ENCODE results near the gene RNMT.

The RNMT gene

DNA sequence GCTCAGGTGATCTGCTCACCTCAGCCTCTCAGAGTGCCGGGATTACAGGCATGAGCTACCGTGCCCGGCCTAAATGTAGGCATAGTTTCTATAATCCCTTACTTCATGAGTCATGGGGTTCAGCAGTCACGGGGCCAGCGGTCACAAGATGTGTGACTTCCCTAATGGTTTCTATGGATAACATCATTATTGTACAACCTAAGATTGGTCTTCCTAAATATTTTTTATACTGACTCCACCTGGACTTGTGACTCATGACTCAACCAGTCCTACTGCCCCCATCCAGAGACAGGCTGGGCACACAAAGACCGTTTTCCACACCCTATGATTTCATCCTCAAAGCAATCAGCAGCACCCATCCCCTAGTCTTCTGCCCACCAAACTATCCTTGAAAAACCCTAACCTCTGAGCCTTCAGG, 16.1 kb upstream of the RNMT start:
- Histone ChIP-seq H3K36me3 (ENCODE audit: control insufficient read depth, insufficient read depth, low read length) (no peaks in the 10 kb centered on the region), H3K27ac (ENCODE audit: low read depth, low read length) (no peak overlapping the region), H3K9ac (ENCODE audit: low read depth, low read length) (no peak overlapping the region), H3K9me3 (ENCODE audit: control insufficient read depth, insufficient read depth, low read length) (peaks cover 9% of the 10 kb centered on the region), H3K4me1 (ENCODE audit: control insufficient read depth, insufficient read depth, low read length) (peaks cover 22% of the 10 kb centered on the region), H3K4me3 (ENCODE audit: low read depth, low read length) (no peak overlapping the region), H3K27me3 (ENCODE audit: control insufficient read depth, insufficient read depth, low read length) (no peaks in the 10 kb centered on the region)

DNA sequence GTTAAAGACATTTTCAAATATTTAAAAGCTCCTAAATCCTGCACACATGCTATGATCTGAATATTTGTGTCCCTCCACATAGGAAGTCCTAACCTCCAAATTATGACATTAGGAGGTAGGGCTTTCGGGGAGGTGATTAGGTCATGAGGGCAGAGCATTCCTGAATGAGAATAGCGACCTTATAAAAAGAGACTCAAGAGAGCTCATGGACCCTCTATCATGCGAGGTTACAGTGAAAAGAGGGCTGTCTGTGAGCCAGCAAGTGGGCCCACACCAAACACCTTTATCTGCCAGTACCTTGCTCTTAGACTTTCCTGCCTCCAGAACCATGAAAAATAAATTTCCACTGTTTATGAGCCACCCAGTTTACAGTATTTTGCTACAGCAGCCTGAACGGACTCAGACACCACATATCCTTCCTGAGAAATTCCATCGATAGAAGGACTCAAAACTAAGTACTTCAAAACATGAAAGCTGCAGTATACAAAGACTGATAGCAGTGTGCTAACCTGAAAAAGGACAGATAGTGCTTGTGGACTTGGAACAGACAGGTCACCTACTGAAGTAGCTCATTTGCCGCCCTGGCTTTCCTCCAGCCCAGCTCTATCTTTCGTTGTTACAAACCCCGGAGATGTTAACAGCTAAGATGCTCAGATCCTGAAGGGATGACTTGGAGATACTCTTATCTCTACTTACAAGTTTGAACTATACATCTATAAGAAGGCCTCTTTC, 13.9 kb upstream of the RNMT start:
- Histone ChIP-seq H3K4me3 (ENCODE audit: low read depth, low read length) (no peak overlapping the region; the same call in 1 of the 2 replicates), H3K27me3 (ENCODE audit: control insufficient read depth, insufficient read depth, low read length) (no peaks in the 10 kb centered on the region), H3K9ac (ENCODE audit: low read depth, low read length) (no peak overlapping the region), H3K9me3 (ENCODE audit: control insufficient read depth, insufficient read depth, low read length) (no peaks in the 10 kb centered on the region), H3K36me3 (ENCODE audit: control insufficient read depth, insufficient read depth, low read length) (no peaks in the 10 kb centered on the region), H3K27ac (ENCODE audit: low read depth, low read length) (peak overlapping the region; percentile 52), H3K4me1 (ENCODE audit: control insufficient read depth, insufficient read depth, low read length) (peaks cover 22% of the 10 kb centered on the region)

DNA sequence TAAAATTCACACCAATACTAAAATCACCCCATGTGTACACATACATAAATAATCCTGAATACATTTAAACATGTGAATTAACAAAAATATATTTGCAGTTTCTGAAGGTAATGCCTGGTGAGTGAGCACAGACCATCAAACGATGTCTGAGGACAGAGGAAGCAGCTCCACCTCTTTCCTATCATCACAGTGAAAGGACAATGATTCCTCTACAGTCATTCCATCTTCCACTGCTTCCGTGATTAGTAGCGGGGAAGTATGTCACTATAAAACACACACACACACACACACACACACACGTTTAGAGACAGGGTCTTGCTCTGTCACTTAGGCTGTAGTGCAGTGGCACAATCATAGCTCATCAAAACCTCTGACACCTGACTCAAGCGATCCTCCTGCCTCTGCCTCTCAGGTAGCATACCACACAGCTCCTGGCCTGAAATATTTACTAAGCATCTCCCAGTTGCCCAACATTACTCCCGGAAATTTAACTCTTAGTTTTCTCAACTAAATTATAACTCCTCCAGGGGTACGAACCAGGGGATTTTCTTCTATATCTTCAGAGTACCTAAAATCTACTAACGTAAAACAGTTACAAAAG, 12.9 kb upstream of the RNMT start:
- H3K4me3 ChIP-seq (ENCODE audit: low read depth, low read length) = no peak overlapping the region

DNA sequence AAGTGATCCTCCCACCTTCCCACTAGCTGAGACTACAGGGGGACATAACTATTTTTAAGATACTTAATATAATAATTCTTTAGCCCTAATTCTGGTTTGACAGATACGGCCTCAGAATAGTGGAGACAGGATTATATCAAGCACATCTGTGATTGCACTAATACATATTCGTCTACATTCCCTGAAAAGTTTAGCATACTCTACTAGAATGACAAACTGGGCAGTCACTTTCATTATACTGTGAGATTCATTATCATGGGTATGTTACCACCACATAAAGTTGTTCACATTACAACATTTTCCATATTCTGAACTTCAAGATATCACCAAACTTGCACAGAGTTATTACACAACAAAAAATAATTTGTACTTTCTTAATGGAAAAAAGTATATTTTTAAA, 11.1 kb upstream of the RNMT start:
- H3K4me3 ChIP-seq (ENCODE audit: low read depth, low read length) = no peak overlapping the region
- H3K36me3 ChIP-seq (ENCODE audit: control insufficient read depth, insufficient read depth, low read length) = no peaks in the 10 kb centered on the region
- no peak overlapping the region for H3K9ac ChIP-seq (ENCODE audit: low read depth, low read length)
- H3K9me3 ChIP-seq (ENCODE audit: control insufficient read depth, insufficient read depth, low read length) = no peaks in the 10 kb centered on the region
- H3K4me1 ChIP-seq (ENCODE audit: control insufficient read depth, insufficient read depth, low read length) = peaks cover 22% of the 10 kb centered on the region
- H3K27ac ChIP-seq (ENCODE audit: low read depth, low read length) = no peak overlapping the region
- H3K27me3 ChIP-seq (ENCODE audit: control insufficient read depth, insufficient read depth, low read length) = no peaks in the 10 kb centered on the region

More for the DNA sequence above, 12.9 kb upstream of the RNMT start:
- Histone ChIP-seq H3K9me3 (ENCODE audit: control insufficient read depth, insufficient read depth, low read length) (no peaks in the 10 kb centered on the region), H3K27ac (ENCODE audit: low read depth, low read length) (no peak overlapping the region), H3K36me3 (ENCODE audit: control insufficient read depth, insufficient read depth, low read length) (no peaks in the 10 kb centered on the region), H3K4me1 (ENCODE audit: control insufficient read depth, insufficient read depth, low read length) (peaks cover 22% of the 10 kb centered on the region), H3K9ac (ENCODE audit: low read depth, low read length) (no peak overlapping the region), H3K27me3 (ENCODE audit: control insufficient read depth, insufficient read depth, low read length) (no peaks in the 10 kb centered on the region)

DNA sequence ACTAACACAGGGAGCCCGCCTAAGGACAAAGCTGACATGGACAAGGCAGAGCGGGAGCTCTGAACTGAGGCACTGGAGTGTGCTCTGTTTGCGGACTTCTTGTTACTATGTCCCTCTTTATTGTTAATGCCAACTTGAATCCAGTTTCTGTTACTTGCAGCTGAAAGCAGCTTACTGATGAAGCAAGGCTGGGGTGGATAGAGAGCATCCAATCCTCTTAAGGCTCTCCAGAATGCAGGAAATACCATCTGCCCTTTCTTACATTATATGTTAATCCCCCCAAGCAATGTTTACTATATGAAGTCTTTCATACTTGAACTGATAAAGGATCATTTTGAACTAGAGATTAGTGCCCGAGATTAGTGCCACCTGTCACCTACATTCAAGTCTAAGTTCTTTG, 9.6 kb upstream of the RNMT start:
- Histone ChIP-seq H3K27ac (ENCODE audit: low read depth, low read length) (no peak overlapping the region), H3K36me3 (ENCODE audit: control insufficient read depth, insufficient read depth, low read length) (no peaks in the 10 kb centered on the region), H3K9ac (ENCODE audit: low read depth, low read length) (no peak overlapping the region), H3K4me1 (ENCODE audit: control insufficient read depth, insufficient read depth, low read length) (peaks cover 19% of the 10 kb centered on the region), H3K9me3 (ENCODE audit: control insufficient read depth, insufficient read depth, low read length) (no peaks in the 10 kb centered on the region), H3K27me3 (ENCODE audit: control insufficient read depth, insufficient read depth, low read length) (no peaks in the 10 kb centered on the region), H3K4me3 (ENCODE audit: low read depth, low read length) (no peak overlapping the region)

DNA sequence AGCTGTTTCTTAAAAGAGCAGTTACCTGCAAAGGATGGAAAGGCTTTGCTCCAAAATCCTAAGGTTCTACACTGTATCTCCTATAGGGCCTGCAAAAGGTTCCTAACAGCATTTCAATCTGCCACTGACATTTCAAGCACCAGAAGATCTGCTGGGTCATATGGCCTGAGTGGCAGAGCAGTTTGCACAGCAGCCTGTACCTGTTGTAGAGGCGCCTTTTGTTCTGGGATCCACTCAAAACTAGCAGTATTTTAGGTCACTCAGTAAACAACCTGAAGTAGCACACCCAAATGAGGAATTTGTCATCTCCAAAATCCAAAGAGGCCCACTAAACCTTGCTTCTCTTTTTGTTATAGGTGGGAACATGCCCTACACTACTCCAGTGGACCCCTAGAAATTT, 6.3 kb upstream of the RNMT start:
- no peaks in the 10 kb centered on the region for H3K36me3 ChIP-seq (ENCODE audit: control insufficient read depth, insufficient read depth, low read length)

DNA sequence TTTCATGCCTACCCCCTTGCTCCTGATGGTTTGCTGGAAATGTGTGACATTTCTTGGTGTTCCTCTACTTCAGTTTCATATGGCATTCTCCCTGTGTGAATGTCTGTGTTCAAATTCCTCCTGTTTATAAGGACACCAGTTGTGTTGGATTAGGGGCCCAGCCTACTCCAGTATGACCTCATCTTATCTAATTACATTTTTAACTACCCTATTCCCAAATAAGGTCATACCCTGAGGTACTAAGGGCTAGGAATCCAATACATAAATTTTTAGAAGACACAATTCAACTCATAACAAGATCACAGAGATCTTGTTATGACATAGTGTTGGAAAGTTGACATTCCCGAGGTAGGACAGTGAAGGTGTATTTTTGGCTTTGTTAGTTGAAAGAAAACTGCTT, 5.6 kb upstream of the RNMT start:
- H3K4me3 ChIP-seq (ENCODE audit: low read depth, low read length) = no peak overlapping the region
- no peaks in the 10 kb centered on the region for H3K27me3 ChIP-seq (ENCODE audit: control insufficient read depth, insufficient read depth, low read length)
- H3K9ac ChIP-seq (ENCODE audit: low read depth, low read length) = no peak overlapping the region
- H3K4me1 ChIP-seq (ENCODE audit: control insufficient read depth, insufficient read depth, low read length) = peaks cover 6% of the 10 kb centered on the region
- H3K27ac ChIP-seq (ENCODE audit: low read depth, low read length) = no peak overlapping the region
- no peaks in the 10 kb centered on the region for H3K9me3 ChIP-seq (ENCODE audit: control insufficient read depth, insufficient read depth, low read length)
- H3K36me3 ChIP-seq (ENCODE audit: control insufficient read depth, insufficient read depth, low read length) = no peaks in the 10 kb centered on the region

More for the DNA sequence above, 6.3 kb upstream of the RNMT start:
- Histone ChIP-seq H3K9me3 (ENCODE audit: control insufficient read depth, insufficient read depth, low read length) (no peaks in the 10 kb centered on the region), H3K4me1 (ENCODE audit: control insufficient read depth, insufficient read depth, low read length) (peaks cover 2% of the 10 kb centered on the region), H3K27ac (ENCODE audit: low read depth, low read length) (no peak overlapping the region), H3K9ac (ENCODE audit: low read depth, low read length) (no peak overlapping the region), H3K27me3 (ENCODE audit: control insufficient read depth, insufficient read depth, low read length) (no peaks in the 10 kb centered on the region), H3K4me3 (ENCODE audit: low read depth, low read length) (no peak overlapping the region)

DNA sequence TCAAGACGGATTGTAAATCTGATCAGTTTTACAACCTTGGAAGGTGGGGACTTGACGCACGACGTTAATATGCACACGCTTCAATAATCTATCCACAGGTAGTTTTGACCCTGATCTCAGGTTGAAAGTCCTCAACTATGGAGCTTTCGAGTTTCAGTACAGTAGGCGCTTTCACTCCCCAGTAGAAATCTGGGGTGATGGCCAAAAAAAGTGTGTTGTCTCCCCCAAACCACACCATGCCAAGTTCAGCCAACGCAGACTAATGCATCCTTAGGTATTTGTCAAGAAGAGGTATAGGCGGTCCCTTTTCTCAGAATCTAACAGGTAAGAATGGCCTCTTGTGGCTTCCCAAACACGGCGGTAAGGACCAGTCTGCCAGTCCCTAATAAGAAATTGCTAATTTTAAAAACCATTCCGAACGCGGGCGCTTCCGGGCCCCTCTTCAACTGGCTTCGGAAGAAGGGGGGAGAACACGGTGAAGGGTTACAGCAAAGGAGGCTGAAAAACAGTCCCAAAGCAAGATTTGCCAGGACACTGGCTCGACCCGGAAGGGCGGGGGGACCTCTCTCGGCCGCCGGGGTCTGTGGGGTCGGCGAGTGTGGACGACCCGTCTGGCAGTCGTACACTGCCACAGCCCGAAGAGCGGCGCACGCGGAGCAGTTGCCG, 774 bp upstream of the RNMT start:
- Histone ChIP-seq H3K27me3 (ENCODE audit: control insufficient read depth, insufficient read depth, low read length) (no peaks in the 10 kb centered on the region), H3K9ac (ENCODE audit: low read depth, low read length) (peak overlapping the region; percentile 72), H3K4me1 (ENCODE audit: control insufficient read depth, insufficient read depth, low read length) (peaks cover 9% of the 10 kb centered on the region), H3K36me3 (ENCODE audit: control insufficient read depth, insufficient read depth, low read length) (peaks cover 3% of the 10 kb centered on the region; the same call in 1 of the 2 replicates), H3K27ac (ENCODE audit: low read depth, low read length) (peak overlapping the region; percentile 94), H3K4me3 (ENCODE audit: low read depth, low read length) (peak overlapping the region; percentile 93), H3K9me3 (ENCODE audit: control insufficient read depth, insufficient read depth, low read length) (no peaks in the 10 kb centered on the region)

DNA sequence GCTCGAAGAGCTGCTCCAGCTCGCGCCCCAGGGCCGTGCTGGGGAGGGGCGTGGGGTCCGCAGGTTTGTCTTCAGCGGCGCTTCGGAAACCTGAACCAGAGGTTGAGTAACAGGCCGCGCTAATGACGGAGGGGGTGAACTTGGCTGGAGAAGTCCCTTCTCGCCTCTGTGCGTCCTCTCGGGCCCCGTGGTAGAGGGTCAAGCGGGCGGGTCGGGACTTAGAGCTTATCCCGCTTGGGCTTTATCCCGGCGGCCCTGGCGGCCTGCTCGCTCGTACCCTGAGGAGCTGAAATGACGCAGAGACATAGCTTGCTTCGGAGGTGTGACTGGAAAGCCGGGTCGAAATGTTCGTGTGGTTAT, 479 bp downstream of the RNMT start:
- Histone ChIP-seq H3K9me3 (ENCODE audit: control insufficient read depth, insufficient read depth, low read length) (no peaks in the 10 kb centered on the region), H3K36me3 (ENCODE audit: control insufficient read depth, insufficient read depth, low read length) (peaks cover 10% of the 10 kb centered on the region; the same call in 1 of the 2 replicates), H3K9ac (ENCODE audit: low read depth, low read length) (peak overlapping the region; percentile 82), H3K4me1 (ENCODE audit: control insufficient read depth, insufficient read depth, low read length) (peaks cover 9% of the 10 kb centered on the region), H3K27ac (ENCODE audit: low read depth, low read length) (peak overlapping the region; percentile 94), H3K4me3 (ENCODE audit: low read depth, low read length) (peak overlapping the region; percentile 93), H3K27me3 (ENCODE audit: control insufficient read depth, insufficient read depth, low read length) (no peaks in the 10 kb centered on the region)

DNA sequence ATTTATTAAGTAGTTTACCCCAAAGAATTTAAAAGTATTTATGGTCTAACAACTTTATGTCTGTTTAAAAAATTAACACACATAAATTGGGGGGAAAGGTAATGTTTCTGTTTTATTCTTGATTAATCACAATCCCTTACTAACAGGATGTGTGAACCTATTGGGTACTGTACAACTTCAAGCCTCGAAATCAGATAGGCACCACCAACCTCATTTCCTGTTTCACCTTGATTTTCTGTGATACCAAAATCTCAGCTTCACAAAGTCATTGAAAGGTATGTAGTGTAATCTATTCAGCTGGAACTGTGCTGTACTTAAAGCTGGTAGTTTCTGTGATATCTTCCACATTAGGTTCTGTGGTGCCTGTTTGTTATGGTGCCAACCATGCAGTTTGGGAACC, 4.0 kb downstream of the RNMT start:
- peaks cover 41% of the 10 kb centered on the region for H3K36me3 ChIP-seq (ENCODE audit: control insufficient read depth, insufficient read depth, low read length)
- no peak overlapping the region for H3K4me3 ChIP-seq (ENCODE audit: low read depth, low read length)
- peaks cover 3% of the 10 kb centered on the region for H3K4me1 ChIP-seq (ENCODE audit: control insufficient read depth, insufficient read depth, low read length)
- H3K27me3 ChIP-seq (ENCODE audit: control insufficient read depth, insufficient read depth, low read length) = no peaks in the 10 kb centered on the region
- no peak overlapping the region for H3K27ac ChIP-seq (ENCODE audit: low read depth, low read length)
- H3K9ac ChIP-seq (ENCODE audit: low read depth, low read length) = no peak overlapping the region
- no peaks in the 10 kb centered on the region for H3K9me3 ChIP-seq (ENCODE audit: control insufficient read depth, insufficient read depth, low read length)

DNA sequence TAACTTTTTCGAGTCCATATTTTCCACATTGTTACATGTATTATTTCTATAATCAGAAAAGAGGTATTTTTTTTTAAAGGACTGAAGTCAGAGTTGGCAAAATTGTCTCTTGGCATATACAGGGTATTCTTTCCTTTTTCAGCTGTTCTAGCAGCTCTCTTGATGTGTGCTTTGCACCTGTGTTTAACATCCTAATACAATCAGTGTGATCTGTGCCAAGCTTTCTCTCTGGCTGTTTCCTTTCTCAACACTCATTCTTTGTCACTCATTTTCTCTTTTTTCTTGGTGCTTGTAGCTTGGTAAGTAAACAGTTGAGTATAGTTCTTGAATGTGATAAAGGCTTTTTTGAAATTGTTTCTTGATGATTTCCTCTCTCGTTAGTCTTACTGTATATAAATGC, 9.2 kb downstream of the RNMT start:
- Histone ChIP-seq H3K4me3 (ENCODE audit: low read depth, low read length) (no peak overlapping the region), H3K36me3 (ENCODE audit: control insufficient read depth, insufficient read depth, low read length) (peaks cover 90% of the 10 kb centered on the region), H3K4me1 (ENCODE audit: control insufficient read depth, insufficient read depth, low read length) (no peaks in the 10 kb centered on the region)

More for the DNA sequence above, 9.2 kb downstream of the RNMT start:
- no peaks in the 10 kb centered on the region for H3K27me3 ChIP-seq (ENCODE audit: control insufficient read depth, insufficient read depth, low read length)
- H3K9me3 ChIP-seq (ENCODE audit: control insufficient read depth, insufficient read depth, low read length) = no peaks in the 10 kb centered on the region
- no peak overlapping the region for H3K27ac ChIP-seq (ENCODE audit: low read depth, low read length)
- H3K9ac ChIP-seq (ENCODE audit: low read depth, low read length) = no peak overlapping the region

All from HUES48 (cell line).